Neuronal stem cell (in vitro differentiated cells): Measurements from ENCODE around the gene NUP37.
"Not testable (repeated sequence)": the region's sequence is repeated elsewhere in the genome, so short reads cannot be mapped to it uniquely, and the experiment has no call there.

ENCODE experiments used
- DNase-seq: peaks from one replicate; pipeline ENCODE4 v3.0.0-alpha.2; 2013; ENCODE audit warnings: low spot score
- H2AFZ ChIP-seq: one replicate; pipeline ENCODE4 v1.6.1; 2013; ENCODE audit warnings: mild to moderate bottlenecking, low read length, inconsistent platforms
- H2AK5ac ChIP-seq: 2 replicates; pipeline ENCODE4 v1.6.1; 2013; ENCODE audit warnings: low read depth, mild to moderate bottlenecking, inconsistent platforms, low read length, moderate library complexity, mixed read lengths
- H2BK120ac ChIP-seq: 2 replicates; pipeline ENCODE4 v1.6.1; 2013; ENCODE audit warnings: low read depth, mild to moderate bottlenecking, inconsistent platforms, low read length, moderate library complexity, mixed read lengths
- H2BK12ac ChIP-seq: one replicate; pipeline ENCODE4 v1.6.1; 2013; ENCODE audit warnings: low read length, inconsistent platforms
- H2BK15ac ChIP-seq: 2 replicates; pipeline ENCODE4 v1.6.1; 2013; ENCODE audit warnings: mild to moderate bottlenecking, low read length, inconsistent platforms, mixed read lengths
- H2BK5ac ChIP-seq: one replicate; pipeline ENCODE4 v1.6.1; 2013; ENCODE audit warnings: inconsistent platforms, mild to moderate bottlenecking, low read length, moderate library complexity
- H3K14ac ChIP-seq: one replicate; pipeline ENCODE4 v1.6.1; 2013; ENCODE audit warnings: low read length, inconsistent platforms
- H3K18ac ChIP-seq: 2 replicates; pipeline ENCODE4 v1.6.1; 2013; ENCODE audit warnings: low read length, inconsistent platforms
- H3K23ac ChIP-seq: 2 replicates; pipeline ENCODE4 v1.6.1; 2013; ENCODE audit warnings: low read depth, mild to moderate bottlenecking, mixed read lengths, low read length, inconsistent platforms; ENCODE audit not compliant: poor library complexity
- H3K27ac ChIP-seq: replicated peaks from 3 replicates; pipeline ENCODE4 v1.5.1; 2013; ENCODE audit warnings: low read length, inconsistent platforms
- H3K27me3 ChIP-seq, 3 experiments: 2 replicates each; pipeline ENCODE4 v1.6.1; 2013; ENCODE audit warnings: low read length in 3 of 3, mild to moderate bottlenecking in 2 of 3, inconsistent platforms in 1 of 3, low read depth in 1 of 3, mixed read lengths in 1 of 3, moderate library complexity in 1 of 3; ENCODE audit not compliant: control insufficient read depth in 3 of 3, insufficient read depth in 3 of 3
- H3K36me3 ChIP-seq, 2 donors: replicated peaks in 1 of 2; 2 replicates each; pipeline ENCODE4 v1.6.1; 2013; ENCODE audit warnings: low read length in 2 of 2; ENCODE audit not compliant: control insufficient read depth in 2 of 2, insufficient read depth in 2 of 2
- H3K4ac ChIP-seq: 2 replicates; pipeline ENCODE4 v1.6.1; 2013; ENCODE audit warnings: inconsistent platforms, mild to moderate bottlenecking, low read length, moderate library complexity
- H3K4me1 ChIP-seq, 2 donors: 1 replicate in 1 of 2; 2 replicates in 1 of 2; pipeline ENCODE4 v1.6.1; 2013; ENCODE audit warnings: low read length in 2 of 2, low read depth in 1 of 2; ENCODE audit not compliant: control insufficient read depth in 2 of 2, insufficient read depth in 1 of 2
- H3K4me2 ChIP-seq: one replicate; pipeline ENCODE4 v1.6.1; 2013; ENCODE audit warnings: mild to moderate bottlenecking, low read length, inconsistent platforms; ENCODE audit not compliant: insufficient read depth, poor library complexity, severe bottlenecking
- H3K4me3 ChIP-seq, 2 donors: 2 replicates each; pipeline ENCODE4 v1.5.1; 2013; ENCODE audit warnings: low read length in 2 of 2, mild to moderate bottlenecking in 2 of 2, inconsistent platforms in 1 of 2, moderate library complexity in 1 of 2
- H3K79me1 ChIP-seq: one replicate; pipeline ENCODE4 v1.6.1; 2013; ENCODE audit warnings: low read depth, mild to moderate bottlenecking, inconsistent platforms, low read length, moderate library complexity
- H3K9ac ChIP-seq: one replicate; pipeline ENCODE4 v1.6.1; 2013; ENCODE audit warnings: mild to moderate bottlenecking, low read depth, low read length, inconsistent platforms; ENCODE audit not compliant: poor library complexity
- H3K9me3 ChIP-seq, 2 donors: replicated peaks in 1 of 2; 2 replicates each; pipeline versions ENCODE3 to v1.6.1; 2013; ENCODE audit warnings: low read length in 2 of 2, mild to moderate bottlenecking in 2 of 2, inconsistent platforms in 1 of 2, low read depth in 1 of 2, mixed read lengths in 1 of 2, moderate library complexity in 1 of 2; ENCODE audit not compliant: control insufficient read depth in 2 of 2, insufficient read depth in 1 of 2
- H4K8ac ChIP-seq: one replicate; pipeline ENCODE4 v1.6.1; 2013; ENCODE audit warnings: low read depth, mild to moderate bottlenecking, inconsistent platforms, low read length, moderate library complexity
- H4K91ac ChIP-seq: one replicate; pipeline ENCODE4 v1.6.1; 2013; ENCODE audit warnings: low read length, low read depth, mild to moderate bottlenecking, inconsistent platforms; ENCODE audit not compliant: poor library complexity
- WGBS, 2 donors: extraction: QIAGEN DNeasy Blood & Tissue Kit; methylation state at CpG; one replicate each; pipeline ENCODE4 v1.1.7; 2013; ENCODE audit warnings: missing lambda C conversion rate in 2 of 2, mixed read lengths in 1 of 2; ENCODE audit not compliant: insufficient read length in 2 of 2, insufficient replicate concordance in 1 of 2; ENCODE audit errors: extremely low coverage in 2 of 2; 5-methylcytosine and 5-hydroxymethylcytosine counted together

The NUP37 gene

DNA sequence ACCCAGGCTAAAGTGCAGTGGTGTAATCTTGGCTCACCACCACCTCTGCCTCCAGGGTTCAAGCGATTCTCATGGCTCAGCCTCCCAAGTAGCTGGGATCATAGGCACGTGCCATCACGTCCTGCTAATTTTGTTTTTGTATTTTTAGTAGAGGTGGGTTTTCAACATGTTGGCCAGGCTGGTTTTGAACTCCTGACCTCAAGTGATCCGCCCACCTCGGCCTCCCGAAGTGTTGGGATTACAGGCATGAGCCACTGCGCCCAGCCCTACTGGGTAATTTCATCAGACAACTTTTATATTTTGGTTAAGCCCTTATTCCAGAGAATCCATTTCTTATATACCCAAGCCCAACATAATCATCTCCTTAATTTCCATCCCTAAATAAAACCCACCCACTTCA, 47.8 kb downstream of the NUP37 start:
- WGBS, 2 donors = no CpG with 5 or more reads among the region's 7 CpGs
- not testable (repeated sequence) for H2BK120ac ChIP-seq, H4K91ac ChIP-seq, H3K14ac ChIP-seq, H3K9ac ChIP-seq, H3K27ac ChIP-seq, H3K23ac ChIP-seq, H3K4me3 ChIP-seq, H3K18ac ChIP-seq, H3K9me3 ChIP-seq, H3K4me2 ChIP-seq, H2BK5ac ChIP-seq, H4K8ac ChIP-seq, H2BK15ac ChIP-seq, H2AK5ac ChIP-seq, H3K79me1 ChIP-seq, H3K27me3 ChIP-seq, H3K4ac ChIP-seq, H3K4me1 ChIP-seq, DNase-seq, H2BK12ac ChIP-seq, H2AFZ ChIP-seq
- peaks cover 6 to 41% of the 10 kb centered on the region in 2 donors for H3K36me3 ChIP-seq

- no peak overlapping the region for H3K23ac ChIP-seq
- peaks cover 0 to 18% of the 10 kb centered on the region in 2 donors for H3K36me3 ChIP-seq
- H4K91ac ChIP-seq = no peak overlapping the region
- H2AK5ac ChIP-seq = no peak overlapping the region
- H3K27me3 ChIP-seq = no peaks in the 10 kb centered on the region
- no peak overlapping the region for H4K8ac ChIP-seq
- H3K9me3 ChIP-seq = no peaks in the 10 kb centered on the region
- H2BK12ac ChIP-seq = no peak overlapping the region
- H3K4ac ChIP-seq = no peak overlapping the region
- no peak overlapping the region for H3K4me2 ChIP-seq
- no peak overlapping the region for H3K4me3 ChIP-seq
- H2BK120ac ChIP-seq = no peak overlapping the region
- no peak for DNase-seq
- H2AFZ ChIP-seq = no peak overlapping the region
- H3K4me1 ChIP-seq = no peaks in the 10 kb centered on the region
- no CpG with 5 or more reads among the region's 3 CpGs for WGBS, 2 donors
- H3K9ac ChIP-seq = no peak overlapping the region
- no peaks in the 10 kb centered on the region for H3K79me1 ChIP-seq
- H2BK15ac ChIP-seq = no peak overlapping the region
- no peak overlapping the region for H2BK5ac ChIP-seq
- H3K27ac ChIP-seq = no peak overlapping the region
- no peak overlapping the region for H3K18ac ChIP-seq
- no peak overlapping the region for H3K14ac ChIP-seq
Observed at GRCh38 chr12:102069707-102070106, 50.2 kb downstream of the NUP37 start.

- H3K36me3 ChIP-seq = no peaks in the 10 kb centered on the region
- H3K9ac ChIP-seq = no peak overlapping the region
- no CpG with 5 or more reads among the region's 5 CpGs for WGBS, 2 donors
Observed at GRCh38 chr12:102067574-102068258, 52.2 kb downstream of the NUP37 start.

GRCh38 chr12:102064476-102064875, 55.4 kb downstream of the NUP37 start:
- Histone ChIP-seq H2BK12ac (no peak overlapping the region), H3K9me3 (no peaks in the 10 kb centered on the region), H3K36me3 (no peaks in the 10 kb centered on the region), H3K27ac (no peak overlapping the region), H3K79me1 (no peaks in the 10 kb centered on the region), H3K27me3 (no peaks in the 10 kb centered on the region), H3K4me1 (peaks cover 4 to 5% of the 10 kb centered on the region in 2 donors), H3K23ac (no peak overlapping the region), H4K8ac (no peak overlapping the region), H2BK15ac (no peak overlapping the region), H3K9ac (no peak overlapping the region), H3K4me3 (no peak overlapping the region), H3K4ac (no peak overlapping the region), H4K91ac (no peak overlapping the region), H3K18ac (no peak overlapping the region), H3K4me2 (no peak overlapping the region), H2BK120ac (no peak overlapping the region), H3K14ac (no peak overlapping the region), H2BK5ac (no peak overlapping the region), H2AFZ (peak overlapping the region; percentile 95), H2AK5ac (no peak overlapping the region)
- no peak for DNase-seq
- WGBS, 2 donors = no CpG with 5 or more reads among the region's 1 CpG

More at GRCh38 chr12:102067574-102068258, 52.2 kb downstream of the NUP37 start:
- Histone ChIP-seq H3K18ac (no peak overlapping the region), H2AFZ (no peak overlapping the region), H4K8ac (no peak overlapping the region), H3K23ac (no peak overlapping the region), H2AK5ac (no peak overlapping the region), H2BK120ac (no peak overlapping the region), H2BK12ac (no peak overlapping the region), H3K79me1 (no peaks in the 10 kb centered on the region), H2BK5ac (no peak overlapping the region), H3K4me3 (no peak overlapping the region), H3K9me3 (no peaks in the 10 kb centered on the region), H3K27ac (no peak overlapping the region), H3K14ac (no peak overlapping the region), H3K4me2 (no peak overlapping the region), H4K91ac (no peak overlapping the region), H3K27me3 (no peaks in the 10 kb centered on the region), H3K4ac (no peak overlapping the region), H3K4me1 (no peaks in the 10 kb centered on the region), H2BK15ac (no peak overlapping the region)
- no peak for DNase-seq
